GM21529 (cell line): ENCODE measurements around the gene NCAPD2.
"Not testable (repeated sequence)": the region's sequence is repeated elsewhere in the genome, so short reads cannot be mapped to it uniquely, and the experiment has no call there.

Experiments
- ATAC-seq: cut with Tn5 transposase; IDR thresholded peaks from one replicate; pipeline ENCODE4 v1.9.1; 2021; ENCODE audit not compliant: unreplicated experiment

NCAPD2 gene

DNA sequence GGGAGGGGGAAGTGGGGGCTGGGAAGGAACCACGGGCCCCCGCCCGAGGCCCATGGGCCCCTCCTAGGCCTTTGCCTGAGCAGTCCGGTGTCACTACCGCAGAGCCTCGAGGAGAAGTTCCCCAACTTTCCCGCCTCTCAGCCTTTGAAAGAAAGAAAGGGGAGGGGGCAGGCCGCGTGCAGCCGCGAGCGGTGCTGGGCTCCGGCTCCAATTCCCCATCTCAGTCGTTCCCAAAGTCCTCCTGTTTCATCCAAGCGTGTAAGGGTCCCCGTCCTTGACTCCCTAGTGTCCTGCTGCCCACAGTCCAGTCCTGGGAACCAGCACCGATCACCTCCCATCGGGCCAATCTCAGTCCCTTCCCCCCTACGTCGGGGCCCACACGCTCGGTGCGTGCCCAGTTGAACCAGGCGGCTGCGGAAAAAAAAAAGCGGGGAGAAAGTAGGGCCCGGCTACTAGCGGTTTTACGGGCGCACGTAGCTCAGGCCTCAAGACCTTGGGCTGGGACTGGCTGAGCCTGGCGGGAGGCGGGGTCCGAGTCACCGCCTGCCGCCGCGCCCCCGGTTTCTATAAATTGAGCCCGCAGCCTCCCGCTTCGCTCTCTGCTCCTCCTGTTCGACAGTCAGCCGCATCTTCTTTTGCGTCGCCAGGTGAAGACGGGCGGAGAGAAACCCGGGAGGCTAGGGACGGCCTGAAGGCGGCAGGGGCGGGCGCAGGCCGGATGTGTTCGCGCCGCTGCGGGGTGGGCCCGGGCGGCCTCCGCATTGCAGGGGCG is 40.2 kb downstream of the NCAPD2 start, which contains the start of gene GAPDH:
TSS of gene GAPDH (plus strand) at position 595 of the 772 bp plus-strand sequence. CDS start 316 bp downstream, outside the sequence.
- peak; percentile 51 for ATAC-seq

DNA sequence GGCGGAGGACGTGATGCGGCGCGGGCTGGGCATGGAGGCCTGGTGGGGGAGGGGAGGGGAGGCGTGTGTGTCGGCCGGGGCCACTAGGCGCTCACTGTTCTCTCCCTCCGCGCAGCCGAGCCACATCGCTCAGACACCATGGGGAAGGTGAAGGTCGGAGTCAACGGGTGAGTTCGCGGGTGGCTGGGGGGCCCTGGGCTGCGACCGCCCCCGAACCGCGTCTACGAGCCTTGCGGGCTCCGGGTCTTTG is 40.7 kb downstream of the NCAPD2 start:
- ATAC-seq, result no peak

DNA sequence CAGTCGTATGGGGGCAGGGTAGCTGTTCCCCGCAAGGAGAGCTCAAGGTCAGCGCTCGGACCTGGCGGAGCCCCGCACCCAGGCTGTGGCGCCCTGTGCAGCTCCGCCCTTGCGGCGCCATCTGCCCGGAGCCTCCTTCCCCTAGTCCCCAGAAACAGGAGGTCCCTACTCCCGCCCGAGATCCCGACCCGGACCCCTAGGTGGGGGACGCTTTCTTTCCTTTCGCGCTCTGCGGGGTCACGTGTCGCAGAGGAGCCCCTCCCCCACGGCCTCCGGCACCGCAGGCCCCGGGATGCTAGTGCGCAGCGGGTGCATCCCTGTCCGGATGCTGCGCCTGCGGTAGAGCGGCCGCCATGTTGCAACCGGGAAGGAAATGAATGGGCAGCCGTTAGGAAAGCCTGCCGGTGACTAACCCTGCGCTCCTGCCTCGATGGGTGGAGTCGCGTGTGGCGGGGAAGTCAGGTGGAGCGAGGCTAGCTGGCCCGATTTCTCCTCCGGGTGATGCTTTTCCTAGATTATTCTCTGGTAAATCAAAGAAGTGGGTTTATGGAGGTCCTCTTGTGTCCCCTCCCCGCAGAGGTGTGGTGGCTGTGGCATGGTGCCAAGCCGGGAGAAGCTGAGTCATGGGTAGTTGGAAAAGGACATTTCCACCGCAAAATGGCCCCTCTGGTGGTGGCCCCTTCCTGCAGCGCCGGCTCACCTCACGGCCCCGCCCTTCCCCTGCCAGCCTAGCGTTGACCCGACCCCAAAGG is 41.2 kb downstream of the NCAPD2 start:
- ATAC-seq, result no peak

DNA sequence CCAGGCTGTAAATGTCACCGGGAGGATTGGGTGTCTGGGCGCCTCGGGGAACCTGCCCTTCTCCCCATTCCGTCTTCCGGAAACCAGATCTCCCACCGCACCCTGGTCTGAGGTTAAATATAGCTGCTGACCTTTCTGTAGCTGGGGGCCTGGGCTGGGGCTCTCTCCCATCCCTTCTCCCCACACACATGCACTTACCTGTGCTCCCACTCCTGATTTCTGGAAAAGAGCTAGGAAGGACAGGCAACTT is 41.7 kb downstream of the NCAPD2 start:
- ATAC-seq, result no peak

DNA sequence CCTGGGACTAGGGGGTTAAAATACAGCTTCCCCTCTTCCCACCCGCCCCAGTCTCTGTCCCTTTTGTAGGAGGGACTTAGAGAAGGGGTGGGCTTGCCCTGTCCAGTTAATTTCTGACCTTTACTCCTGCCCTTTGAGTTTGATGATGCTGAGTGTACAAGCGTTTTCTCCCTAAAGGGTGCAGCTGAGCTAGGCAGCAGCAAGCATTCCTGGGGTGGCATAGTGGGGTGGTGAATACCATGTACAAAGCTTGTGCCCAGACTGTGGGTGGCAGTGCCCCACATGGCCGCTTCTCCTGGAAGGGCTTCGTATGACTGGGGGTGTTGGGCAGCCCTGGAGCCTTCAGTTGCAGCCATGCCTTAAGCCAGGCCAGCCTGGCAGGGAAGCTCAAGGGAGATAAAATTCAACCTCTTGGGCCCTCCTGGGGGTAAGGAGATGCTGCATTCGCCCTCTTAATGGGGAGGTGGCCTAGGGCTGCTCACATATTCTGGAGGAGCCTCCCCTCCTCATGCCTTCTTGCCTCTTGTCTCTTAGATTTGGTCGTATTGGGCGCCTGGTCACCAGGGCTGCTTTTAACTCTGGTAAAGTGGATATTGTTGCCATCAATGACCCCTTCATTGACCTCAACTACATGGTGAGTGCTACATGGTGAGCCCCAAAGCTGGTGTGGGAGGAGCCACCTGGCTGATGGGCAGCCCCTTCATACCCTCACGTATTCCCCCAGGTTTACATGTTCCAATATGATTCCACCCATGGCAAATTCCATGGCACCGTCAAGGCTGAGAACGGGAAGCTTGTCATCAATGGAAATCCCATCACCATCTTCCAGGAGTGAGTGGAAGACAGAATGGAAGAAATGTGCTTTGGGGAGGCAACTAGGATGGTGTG is 42.3 kb downstream of the NCAPD2 start:
- ATAC-seq, result no peak

DNA sequence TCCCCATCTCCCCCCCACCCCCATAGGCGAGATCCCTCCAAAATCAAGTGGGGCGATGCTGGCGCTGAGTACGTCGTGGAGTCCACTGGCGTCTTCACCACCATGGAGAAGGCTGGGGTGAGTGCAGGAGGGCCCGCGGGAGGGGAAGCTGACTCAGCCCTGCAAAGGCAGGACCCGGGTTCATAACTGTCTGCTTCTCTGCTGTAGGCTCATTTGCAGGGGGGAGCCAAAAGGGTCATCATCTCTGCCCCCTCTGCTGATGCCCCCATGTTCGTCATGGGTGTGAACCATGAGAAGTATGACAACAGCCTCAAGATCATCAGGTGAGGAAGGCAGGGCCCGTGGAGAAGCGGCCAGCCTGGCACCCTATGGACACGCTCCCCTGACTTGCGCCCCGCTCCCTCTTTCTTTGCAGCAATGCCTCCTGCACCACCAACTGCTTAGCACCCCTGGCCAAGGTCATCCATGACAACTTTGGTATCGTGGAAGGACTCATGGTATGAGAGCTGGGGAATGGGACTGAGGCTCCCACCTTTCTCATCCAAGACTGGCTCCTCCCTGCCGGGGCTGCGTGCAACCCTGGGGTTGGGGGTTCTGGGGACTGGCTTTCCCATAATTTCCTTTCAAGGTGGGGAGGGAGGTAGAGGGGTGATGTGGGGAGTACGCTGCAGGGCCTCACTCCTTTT is 43.1 kb downstream of the NCAPD2 start:
- no peak for ATAC-seq

DNA sequence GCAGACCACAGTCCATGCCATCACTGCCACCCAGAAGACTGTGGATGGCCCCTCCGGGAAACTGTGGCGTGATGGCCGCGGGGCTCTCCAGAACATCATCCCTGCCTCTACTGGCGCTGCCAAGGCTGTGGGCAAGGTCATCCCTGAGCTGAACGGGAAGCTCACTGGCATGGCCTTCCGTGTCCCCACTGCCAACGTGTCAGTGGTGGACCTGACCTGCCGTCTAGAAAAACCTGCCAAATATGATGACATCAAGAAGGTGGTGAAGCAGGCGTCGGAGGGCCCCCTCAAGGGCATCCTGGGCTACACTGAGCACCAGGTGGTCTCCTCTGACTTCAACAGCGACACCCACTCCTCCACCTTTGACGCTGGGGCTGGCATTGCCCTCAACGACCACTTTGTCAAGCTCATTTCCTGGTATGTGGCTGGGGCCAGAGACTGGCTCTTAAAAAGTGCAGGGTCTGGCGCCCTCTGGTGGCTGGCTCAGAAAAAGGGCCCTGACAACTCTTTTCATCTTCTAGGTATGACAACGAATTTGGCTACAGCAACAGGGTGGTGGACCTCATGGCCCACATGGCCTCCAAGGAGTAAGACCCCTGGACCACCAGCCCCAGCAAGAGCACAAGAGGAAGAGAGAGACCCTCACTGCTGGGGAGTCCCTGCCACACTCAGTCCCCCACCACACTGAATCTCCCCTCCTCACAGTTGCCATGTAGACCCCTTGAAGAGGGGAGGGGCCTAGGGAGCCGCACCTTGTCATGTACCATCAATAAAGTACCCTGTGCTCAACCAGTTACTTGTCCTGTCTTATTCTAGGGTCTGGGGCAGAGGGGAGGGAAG is 43.9 kb downstream of the NCAPD2 start:
- ATAC-seq, result not testable (repeated sequence)

DNA sequence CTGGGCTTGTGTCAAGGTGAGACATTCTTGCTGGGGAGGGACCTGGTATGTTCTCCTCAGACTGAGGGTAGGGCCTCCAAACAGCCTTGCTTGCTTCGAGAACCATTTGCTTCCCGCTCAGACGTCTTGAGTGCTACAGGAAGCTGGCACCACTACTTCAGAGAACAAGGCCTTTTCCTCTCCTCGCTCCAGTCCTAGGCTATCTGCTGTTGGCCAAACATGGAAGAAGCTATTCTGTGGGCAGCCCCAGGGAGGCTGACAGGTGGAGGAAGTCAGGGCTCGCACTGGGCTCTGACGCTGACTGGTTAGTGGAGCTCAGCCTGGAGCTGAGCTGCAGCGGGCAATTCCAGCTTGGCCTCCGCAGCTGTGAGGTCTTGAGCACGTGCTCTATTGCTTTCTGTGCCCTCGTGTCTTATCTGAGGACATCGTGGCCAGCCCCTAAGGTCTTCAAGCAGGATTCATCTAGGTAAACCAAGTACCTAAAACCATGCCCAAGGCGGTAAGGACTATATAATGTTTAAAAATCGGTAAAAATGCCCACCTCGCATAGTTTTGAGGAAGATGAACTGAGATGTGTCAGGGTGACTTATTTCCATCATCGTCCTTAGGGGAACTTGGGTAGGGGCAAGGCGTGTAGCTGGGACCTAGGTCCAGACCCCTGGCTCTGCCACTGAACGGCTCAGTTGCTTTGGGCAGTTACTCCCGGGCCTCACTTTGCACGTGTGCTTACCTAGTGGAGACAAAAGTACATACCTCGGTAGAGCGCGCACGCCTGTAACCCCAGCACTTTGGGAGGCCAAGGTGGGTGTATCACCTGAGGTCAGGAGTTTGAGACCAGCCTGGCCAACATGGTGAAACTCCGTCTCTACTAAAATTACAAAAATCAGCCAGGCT is 44.8 kb downstream of the NCAPD2 start:
- ATAC-seq, result no peak

DNA sequence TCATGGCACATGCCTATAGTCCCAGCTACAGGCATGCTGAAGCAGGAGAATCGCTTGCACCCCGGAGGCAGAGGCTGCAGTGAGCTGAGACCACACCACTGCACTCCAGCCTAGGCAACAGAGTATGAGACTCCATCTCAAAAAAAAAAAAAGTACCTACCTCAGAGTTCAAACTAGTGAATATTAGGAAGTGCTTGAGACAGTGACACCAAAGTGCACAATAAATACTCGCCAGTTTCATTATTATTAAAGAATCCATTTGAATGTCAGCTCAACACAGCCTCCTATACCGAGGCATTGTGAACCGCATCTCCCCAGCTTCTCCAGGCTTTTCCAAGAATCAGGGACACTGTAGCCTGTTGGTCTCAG is 45.4 kb downstream of the NCAPD2 start:
- ATAC-seq, result no peak

DNA sequence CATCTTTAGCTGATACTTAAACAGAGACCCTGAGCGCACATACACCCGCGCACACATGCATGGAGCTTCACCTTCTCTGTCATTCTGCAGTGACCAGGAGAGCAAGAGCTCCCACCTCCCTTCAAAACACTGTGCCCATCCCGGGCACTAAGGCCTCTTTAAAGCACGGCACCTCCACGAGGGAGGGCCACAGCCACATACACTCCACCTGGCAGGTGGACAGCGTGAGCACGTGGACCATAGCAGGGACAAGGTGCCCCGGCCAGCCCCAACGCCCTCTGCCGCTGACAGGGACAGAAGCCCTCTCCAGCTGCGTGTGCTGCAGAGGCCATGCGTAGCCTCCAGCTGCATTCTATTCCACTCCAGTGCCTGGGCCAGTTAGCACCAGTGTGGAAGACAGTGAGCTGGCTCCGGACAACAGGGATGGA is 45.8 kb downstream of the NCAPD2 start:
- ATAC-seq, result no peak

DNA sequence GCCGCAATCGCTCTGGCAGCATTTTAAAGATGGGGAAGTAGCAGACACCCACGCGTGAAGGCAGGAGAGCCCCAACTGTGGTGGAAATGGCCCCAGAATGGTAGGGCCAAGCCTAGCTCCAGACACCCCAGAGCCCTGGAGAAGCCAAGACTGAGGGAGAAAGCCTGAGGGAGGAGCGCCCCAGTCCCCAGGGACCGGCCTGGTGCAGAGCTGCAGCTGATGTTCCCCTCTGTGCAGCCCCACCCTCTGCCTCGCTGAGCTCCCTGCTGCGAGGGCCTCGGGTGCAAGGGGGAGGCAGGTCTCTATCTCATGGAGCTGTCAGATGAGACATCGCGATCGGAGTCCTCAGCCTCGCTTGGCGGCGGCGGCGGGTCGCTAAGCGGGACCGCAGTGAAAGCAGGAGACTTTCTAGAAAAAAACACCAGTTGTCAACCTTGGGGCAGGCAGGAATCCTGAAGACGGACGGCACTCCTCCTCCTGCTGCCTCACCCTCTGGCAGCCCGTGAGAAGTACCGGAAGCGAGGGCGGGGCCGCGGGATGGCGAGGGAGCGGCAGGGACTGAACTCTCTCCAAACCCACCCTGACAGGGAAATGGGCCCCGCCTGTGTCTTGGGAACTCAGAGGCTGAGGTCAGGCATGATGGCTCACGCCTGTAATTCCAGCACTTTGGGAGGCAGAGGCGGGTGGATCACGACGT is 46.4 kb downstream of the NCAPD2 start:
- peak; percentile 30 for ATAC-seq

DNA sequence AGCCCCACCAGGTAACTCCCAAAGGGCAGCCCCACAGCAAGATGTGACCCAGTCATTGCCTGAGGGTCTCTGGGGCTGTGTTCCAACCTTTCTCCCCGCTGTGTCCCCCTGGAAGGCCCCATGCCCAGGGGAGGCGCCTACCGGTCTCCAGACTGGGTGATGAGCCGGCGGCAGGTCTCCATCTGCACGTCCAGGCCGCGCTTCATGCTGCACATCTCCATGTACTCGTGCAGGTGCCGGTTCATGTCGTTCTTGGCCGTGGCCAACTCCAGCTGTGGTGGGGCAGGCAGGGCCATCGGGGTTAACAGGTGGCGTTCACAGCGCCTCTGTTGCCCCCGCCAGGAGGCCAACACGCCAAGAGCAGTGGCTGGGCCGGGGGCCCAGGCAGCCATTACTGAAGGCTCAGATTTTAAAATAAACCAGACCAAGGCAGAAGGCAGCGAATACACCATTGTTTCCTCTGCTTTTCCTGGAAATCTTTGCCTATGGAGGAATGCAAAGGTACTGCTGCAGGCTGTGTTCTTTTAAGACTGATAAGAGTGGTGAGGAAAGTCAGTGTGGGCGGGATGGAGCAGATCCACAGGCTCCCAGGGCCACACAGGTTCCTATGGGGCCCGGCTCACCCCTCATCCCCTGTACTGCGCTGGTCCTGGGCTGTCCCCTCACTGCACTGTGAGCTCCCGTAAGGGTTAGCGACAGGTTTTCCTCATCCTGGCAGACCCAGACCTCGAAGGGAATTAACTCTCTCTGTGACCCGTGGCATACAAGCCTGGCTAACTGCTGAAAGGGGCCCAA is 47.7 kb downstream of the NCAPD2 start:
- ATAC-seq, result no peak

DNA sequence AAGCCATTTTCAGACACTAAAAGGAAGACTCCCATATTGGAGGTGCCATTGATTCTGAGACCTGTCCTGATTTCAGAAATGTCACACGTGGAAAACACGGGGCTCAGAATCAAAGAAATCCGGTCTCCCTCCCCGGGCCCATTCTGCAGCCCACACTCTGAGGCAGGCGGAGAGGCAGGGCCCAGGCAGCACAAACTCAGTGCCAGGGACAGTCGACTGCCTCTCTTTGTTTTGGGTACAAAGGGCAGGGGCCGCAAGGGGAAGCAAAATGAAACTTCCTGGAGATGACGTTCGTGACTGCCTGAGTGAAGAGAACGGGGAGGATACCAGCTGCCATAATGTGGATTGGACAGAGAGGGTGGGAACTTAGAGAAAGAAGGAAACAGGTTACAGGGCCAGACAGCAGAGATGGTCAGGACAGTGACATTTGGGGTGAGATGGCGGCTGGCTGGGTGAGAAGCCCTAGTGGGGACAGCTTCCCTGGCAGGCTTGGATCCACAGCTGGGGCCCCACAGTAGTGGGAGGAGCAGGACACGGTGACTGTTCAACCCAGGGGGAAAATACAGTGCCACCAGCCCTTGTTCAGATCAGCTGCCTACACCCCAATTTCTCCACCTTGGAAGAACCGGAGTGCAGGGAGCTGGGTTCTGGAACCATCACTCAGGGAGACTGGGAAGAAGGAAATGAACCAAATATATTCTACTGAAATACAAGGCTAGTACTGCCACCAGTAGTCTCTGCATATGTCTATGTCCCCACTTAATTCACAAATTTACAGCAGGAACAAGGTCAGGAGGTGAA is 48.5 kb downstream of the NCAPD2 start:
- no peak for ATAC-seq

DNA sequence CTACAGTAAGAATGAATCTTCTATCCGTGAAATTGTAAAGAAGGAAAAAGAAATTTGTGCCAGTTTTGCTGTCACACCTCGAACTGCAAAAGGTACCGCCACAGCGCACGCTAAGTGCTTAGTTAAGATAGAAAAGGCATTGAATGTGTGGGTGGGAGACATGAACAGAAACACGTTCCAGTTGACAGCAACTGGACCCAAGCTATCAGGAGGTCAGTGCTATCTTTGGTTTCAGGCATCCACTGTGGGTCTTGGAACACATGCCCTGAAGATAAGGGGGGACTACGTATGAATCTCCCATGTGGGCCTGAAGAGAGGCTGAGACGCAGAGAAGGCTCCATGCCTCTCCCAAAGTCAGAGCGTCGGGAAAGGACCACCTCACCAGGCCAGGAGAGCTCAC is 52.1 kb downstream of the NCAPD2 start:
- no peak for ATAC-seq

DNA sequence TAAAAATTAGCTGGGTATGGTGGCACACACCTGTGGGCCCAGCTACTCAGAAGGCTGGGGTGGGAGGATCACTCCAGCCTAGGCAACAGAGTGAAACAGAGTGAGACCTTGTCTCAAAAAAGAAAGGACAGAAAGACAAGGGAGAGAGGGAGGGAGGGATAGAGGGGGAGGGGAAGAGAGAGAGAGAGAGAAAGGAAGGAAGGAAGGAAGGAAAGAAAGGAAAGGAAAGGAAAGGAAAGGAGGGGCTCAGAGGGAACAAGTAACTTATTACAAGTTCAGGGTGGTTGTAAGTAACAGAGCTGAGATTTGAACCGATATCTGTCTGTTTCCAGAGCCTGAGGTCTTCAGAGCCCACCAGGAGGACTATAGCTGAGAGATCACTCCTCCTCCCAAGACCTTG is 53.7 kb downstream of the NCAPD2 start:
- no peak for ATAC-seq

DNA sequence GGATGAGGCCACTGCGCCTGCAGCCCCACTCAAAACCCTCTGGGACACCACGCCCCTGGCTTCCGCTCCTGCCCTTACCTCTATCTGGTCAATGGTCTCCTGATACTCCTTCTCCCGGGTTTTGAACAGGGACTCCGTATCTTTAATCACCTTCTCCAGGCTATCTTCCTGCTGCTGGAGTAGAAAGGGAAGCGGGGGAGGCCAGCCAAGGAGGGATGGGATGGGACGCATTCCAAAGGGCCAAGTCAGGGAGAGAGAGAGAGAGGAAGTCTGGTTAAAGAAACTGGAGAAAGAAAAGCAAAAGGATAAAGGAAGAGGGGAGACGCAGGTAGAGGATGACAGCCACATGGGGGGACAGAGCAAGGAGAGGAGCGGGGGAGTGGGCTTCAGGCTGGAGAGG is 54.1 kb downstream of the NCAPD2 start:
- no peak for ATAC-seq

DNA sequence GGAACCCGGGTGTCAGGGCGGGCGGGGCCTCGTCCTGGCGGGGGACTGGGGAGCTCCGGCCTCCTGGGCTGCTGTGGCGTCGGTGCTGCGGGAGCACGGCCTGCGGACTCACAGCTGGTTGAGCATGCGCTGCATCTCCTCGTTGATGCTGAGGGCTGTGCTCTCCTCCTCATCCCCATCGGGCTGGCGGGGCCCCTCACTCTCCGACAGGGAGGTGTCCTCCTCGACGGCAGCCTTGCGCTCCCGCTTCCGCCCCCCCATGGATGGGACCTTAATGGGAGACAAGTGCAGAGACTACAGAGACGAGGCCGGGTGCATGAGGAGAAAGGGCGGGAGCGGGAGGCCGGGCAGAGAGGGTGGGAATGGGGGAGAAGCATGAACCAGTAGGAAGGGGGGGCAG is 54.7 kb downstream of the NCAPD2 start:
- no peak for ATAC-seq
